Astrocyte of the spinal cord (primary cell): Measurements from ENCODE around the gene LAMB1.

Experiments used
- DNase-seq: peaks from one replicate; pipeline ENCODE4 v3.0.0; 2011; ENCODE audit warnings: low read depth, low spot score
- H3K4me3 ChIP-seq: 2 replicates; pipeline ENCODE4 v1.5.1; 2011; ENCODE audit warnings: low read depth, mild to moderate bottlenecking, low read length, moderate library complexity
- in situ Hi-C: cut with HindIII; loops from 2 replicates; pipeline ENCODE4 v1.10.0; 2017; ENCODE audit warnings: low sequenced_read_pairs
- TF ChIP-seq, protein P1 (sequence below): IDR thresholded peaks from 2 replicates; pipeline ENCODE4 v1.5.1; 2012; ENCODE audit warnings: low read depth, mild to moderate bottlenecking, low read length, inconsistent platforms

The LAMB1 gene

DNA sequence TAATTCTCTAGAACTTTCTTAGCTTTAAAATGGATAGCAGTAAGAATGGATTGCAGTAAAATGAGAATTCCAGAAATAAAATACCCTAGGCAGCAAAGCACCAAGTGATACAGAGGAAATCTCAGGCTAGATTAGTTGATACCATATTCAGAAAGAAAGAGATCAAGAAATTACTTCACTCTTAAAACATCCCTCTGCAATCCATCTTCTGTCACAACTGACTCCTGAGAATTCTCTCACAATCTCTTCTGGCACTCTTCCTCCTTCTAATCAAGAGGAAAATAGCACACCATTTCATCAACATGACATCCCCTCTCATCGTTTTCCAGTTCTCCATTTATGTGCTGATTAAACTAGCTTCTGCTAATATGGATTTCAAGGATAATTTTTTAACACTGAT lies 42.2 kb upstream of the LAMB1 start:
- in situ Hi-C loops, result no loop called here
- TF ChIP-seq, protein P1, sequence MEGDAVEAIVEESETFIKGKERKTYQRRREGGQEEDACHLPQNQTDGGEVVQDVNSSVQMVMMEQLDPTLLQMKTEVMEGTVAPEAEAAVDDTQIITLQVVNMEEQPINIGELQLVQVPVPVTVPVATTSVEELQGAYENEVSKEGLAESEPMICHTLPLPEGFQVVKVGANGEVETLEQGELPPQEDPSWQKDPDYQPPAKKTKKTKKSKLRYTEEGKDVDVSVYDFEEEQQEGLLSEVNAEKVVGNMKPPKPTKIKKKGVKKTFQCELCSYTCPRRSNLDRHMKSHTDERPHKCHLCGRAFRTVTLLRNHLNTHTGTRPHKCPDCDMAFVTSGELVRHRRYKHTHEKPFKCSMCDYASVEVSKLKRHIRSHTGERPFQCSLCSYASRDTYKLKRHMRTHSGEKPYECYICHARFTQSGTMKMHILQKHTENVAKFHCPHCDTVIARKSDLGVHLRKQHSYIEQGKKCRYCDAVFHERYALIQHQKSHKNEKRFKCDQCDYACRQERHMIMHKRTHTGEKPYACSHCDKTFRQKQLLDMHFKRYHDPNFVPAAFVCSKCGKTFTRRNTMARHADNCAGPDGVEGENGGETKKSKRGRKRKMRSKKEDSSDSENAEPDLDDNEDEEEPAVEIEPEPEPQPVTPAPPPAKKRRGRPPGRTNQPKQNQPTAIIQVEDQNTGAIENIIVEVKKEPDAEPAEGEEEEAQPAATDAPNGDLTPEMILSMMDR, result no peak
- no peak overlapping the region for H3K4me3 ChIP-seq
- DNase-seq, result peak; percentile 26

DNA sequence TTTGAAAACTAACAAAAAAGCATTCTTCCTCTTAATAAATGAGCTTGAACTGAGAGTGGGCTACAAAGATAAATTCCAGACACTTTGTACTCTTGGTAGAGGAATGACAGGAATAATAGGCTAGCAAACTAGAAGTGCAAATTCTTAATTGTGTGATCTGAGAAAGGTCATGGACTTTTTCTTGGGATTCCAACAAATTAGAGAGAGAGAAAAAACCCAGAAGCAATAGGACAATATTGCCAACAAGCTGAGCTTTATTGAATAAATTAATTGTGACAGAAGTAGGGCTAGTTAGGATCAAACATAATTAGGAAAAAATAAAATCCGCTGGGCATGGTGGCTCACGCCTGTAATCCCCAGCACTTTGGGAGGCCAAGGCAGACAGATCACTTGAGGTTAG lies 41.4 kb upstream of the LAMB1 start:
- in situ Hi-C loops, result no loop called here
- TF ChIP-seq, protein P1, result no peak
- DNase-seq, result no peak
- no peak overlapping the region for H3K4me3 ChIP-seq

DNA sequence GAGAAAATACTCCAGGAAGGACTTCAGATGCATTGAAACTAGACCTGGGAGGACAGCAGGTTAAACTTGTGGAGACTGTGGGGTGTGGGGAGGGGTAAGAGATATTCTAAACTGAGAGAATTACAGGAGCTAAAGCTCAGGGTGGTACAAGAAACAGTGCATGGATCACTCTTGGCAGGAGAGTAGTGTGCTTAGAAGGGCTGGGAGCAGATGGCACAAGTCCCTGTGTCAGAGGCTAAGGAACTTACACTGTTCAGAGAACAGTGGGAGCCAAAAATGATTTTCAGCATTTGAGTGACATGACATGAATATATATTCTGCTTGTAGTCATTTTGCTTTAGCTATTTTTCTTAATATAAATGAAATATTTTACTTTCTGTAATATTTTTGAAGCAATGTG lies 36.0 kb upstream of the LAMB1 start:
- no peak for DNase-seq
- in situ Hi-C loops, result no loop called here
- no peak overlapping the region for H3K4me3 ChIP-seq
- TF ChIP-seq, protein P1, result no peak

DNA sequence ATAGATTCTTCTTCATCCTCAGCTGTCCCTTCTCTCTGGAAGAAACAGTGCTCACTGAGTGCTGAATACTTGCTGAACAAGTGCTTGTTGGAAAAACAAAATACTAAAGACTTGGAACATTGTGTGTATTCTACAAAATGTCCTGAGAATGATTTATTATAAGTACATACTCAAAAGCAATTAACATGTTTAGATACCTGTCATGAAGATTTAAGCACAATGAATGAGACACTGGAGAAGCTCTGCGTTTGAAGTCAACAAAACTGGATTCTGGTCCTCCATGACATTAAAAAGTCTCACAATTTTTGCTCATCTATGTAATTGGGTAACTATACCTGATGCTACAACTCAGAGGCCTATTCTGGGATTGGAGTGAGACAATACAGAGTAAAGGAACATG lies 34.8 kb upstream of the LAMB1 start:
- TF ChIP-seq, protein P1, result no peak
- no peak for DNase-seq
- in situ Hi-C loops, result no loop called here
- H3K4me3 ChIP-seq, result no peak overlapping the region

DNA sequence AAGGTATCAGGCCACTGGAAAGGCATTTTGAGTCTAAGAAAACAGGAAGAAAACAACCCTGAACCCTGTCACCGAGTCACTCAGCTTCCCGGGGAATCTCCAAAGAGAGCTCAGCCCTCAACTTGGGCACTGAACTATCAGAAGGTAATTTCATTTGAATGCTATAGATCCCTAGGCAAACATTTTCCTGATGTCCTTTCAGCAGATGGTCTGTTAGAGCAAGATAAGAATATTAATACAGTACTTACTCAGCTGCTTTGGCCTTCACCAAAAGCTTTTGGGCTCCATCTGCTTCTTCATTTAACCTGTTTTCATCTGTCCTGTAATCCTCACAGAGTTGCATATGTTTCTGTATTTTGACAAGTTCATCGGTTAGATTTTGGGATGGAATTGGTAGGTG lies 34.2 kb upstream of the LAMB1 start:
- TF ChIP-seq, protein P1, result no peak
- H3K4me3 ChIP-seq, result no peak overlapping the region
- no peak for DNase-seq
- in situ Hi-C loops, result no loop called here

DNA sequence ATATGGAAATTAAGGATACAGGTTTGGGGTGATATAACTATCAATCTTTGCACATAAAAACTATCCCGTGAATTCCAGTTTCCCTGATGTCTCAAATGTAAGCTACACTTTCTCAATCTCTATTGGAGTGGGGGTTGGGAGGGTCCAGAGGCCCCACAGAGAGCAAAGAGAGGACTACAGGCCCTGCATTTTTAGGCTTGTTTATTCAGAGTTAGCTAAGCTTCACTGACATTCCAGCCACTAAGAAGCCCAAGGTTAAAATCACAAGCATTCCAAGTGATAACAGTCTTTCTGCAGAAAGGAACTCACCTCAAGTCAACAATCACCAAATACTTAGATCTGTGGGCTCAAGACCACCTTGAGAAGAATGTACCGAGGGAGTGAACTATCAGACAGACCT lies 31.6 kb upstream of the LAMB1 start:
- in situ Hi-C loops, result no loop called here
- DNase-seq, result no peak

More for the DNA sequence above, 31.6 kb upstream of the LAMB1 start:
- TF ChIP-seq, protein P1, result no peak
- no peak overlapping the region for H3K4me3 ChIP-seq
